Stimulated activated CD4-positive, alpha-beta T cell treated with anti-CD3 and anti-CD28 coated beads, Interleukin-1b, Interleukin-23, amount 100 ng/mL, for 4 hours (primary cell): ENCODE data around the gene PTX4.

ENCODE experiments used
- DNase-seq, 2 donors: peaks; one replicate each; pipeline ENCODE4 v3.0.0-alpha.2; 2020; ENCODE audit warnings: low read depth in 2 of 2

Gene PTX4

GRCh38 chr16:1523581-1524245 lies 35.0 kb upstream of the PTX4 start:
- DNase-seq: no peak

GRCh38 chr16:1520461-1520860 lies 31.7 kb upstream of the PTX4 start:
- DNase-seq: no peak

GRCh38 chr16:1519831-1520230 lies 31.1 kb upstream of the PTX4 start:
- DNase-seq: no peak

GRCh38 chr16:1518626-1519135 lies 29.9 kb upstream of the PTX4 start:
- no peak for DNase-seq

GRCh38 chr16:1514507-1514906 lies 25.8 kb upstream of the PTX4 start:
- DNase-seq: no peak

- DNase-seq: no peak
These were observed 24.0 kb upstream of the PTX4 start for GRCh38 chr16:1512774-1513173.

GRCh38 chr16:1511662-1512569 lies 23.2 kb upstream of the PTX4 start:
- DNase-seq: no peak

- no peak for DNase-seq
These were observed 22.2 kb upstream of the PTX4 start for GRCh38 chr16:1510941-1511351.

- no peak for DNase-seq
These were observed 21.5 kb upstream of the PTX4 start for GRCh38 chr16:1510272-1510671.

- DNase-seq: no peak
These were observed 20.8 kb upstream of the PTX4 start for GRCh38 chr16:1509307-1510221.

- DNase-seq: no peak
These were observed 19.9 kb upstream of the PTX4 start for GRCh38 chr16:1508494-1509187.

- no peak for DNase-seq
These were observed 17.9 kb upstream of the PTX4 start for GRCh38 chr16:1506494-1507213.

GRCh38 chr16:1505912-1506311 lies 17.2 kb upstream of the PTX4 start:
- DNase-seq: no peak

- no peak for DNase-seq
These were observed 16.5 kb upstream of the PTX4 start for GRCh38 chr16:1505073-1505844.

- no peak for DNase-seq
These were observed 14.6 kb upstream of the PTX4 start for GRCh38 chr16:1503110-1503955.

- DNase-seq: no peak
These were observed 13.6 kb upstream of the PTX4 start for GRCh38 chr16:1502092-1503004.

- no peak for DNase-seq
These were observed 12.9 kb upstream of the PTX4 start for GRCh38 chr16:1501630-1502029.
